K562 (cell line): ENCODE measurements around the gene RSPH6A. TPM values are rescaled to one million over a fixed set of nuclear protein-coding genes. Genes with fewer than 3 reads are reported as not detected.
A peak's percentile ranks its signal among the peaks of the same experiment; 100 is the strongest.

Source experiments
- COPS2 ChIP-seq: fragments of 450-650 bp; conservative IDR thresholded peaks from 2 replicates; pipeline ENCODE4 v1.6.1; 2016; ENCODE audit warnings: mild to moderate bottlenecking, moderate library complexity
- DPF2 ChIP-seq: fragments of 450-650 bp; IDR thresholded peaks from 2 replicates; pipeline ENCODE4 v1.6.1; 2016
- ETS1 ChIP-seq: conservative IDR thresholded peaks from 2 replicates; pipeline ENCODE4 v1.6.1; 2011; ENCODE audit warnings: low read depth, mild to moderate bottlenecking, low read length; ENCODE audit not compliant: control insufficient read depth
- GTF2E2 ChIP-seq: fragments of 200-800 bp; sonication (Bioruptor generic); IDR thresholded peaks from 2 replicates; pipeline ENCODE4 v1.6.1; 2016; ENCODE audit warnings: missing genetic modification characterization, missing compliant biosample characterization
- HDAC1 ChIP-seq, 2 experiments: fragments of 450-650 bp; IDR thresholded peaks; 2 replicates each; pipeline ENCODE4 v1.6.1; 2016 to 2017; ENCODE audit warnings: inconsistent platforms in 1 of 2, mild to moderate bottlenecking in 1 of 2, moderate library complexity in 1 of 2
- NR3C1 ChIP-seq: sonication (generic); formaldehyde crosslinking; IDR thresholded peaks from 2 replicates; pipeline ENCODE4 v1.8.1; 2022; ENCODE audit warnings: missing genetic modification reagents
- PRPF4 ChIP-seq: fragments of 200-400 bp; formaldehyde crosslinking; IDR thresholded peaks from one replicate; pipeline ENCODE4 v1.6.1; 2017; ENCODE audit warnings: low read length, low read depth, mild to moderate bottlenecking; ENCODE audit not compliant: insufficient read depth, poor library complexity, severe bottlenecking
- PTBP1 ChIP-seq: fragments of 200-400 bp; formaldehyde crosslinking; IDR thresholded peaks from 2 replicates; pipeline ENCODE4 v1.6.1; 2017; ENCODE audit warnings: low read depth, low read length
- TRIM28 ChIP-seq: fragments of 450-650 bp; IDR thresholded peaks from 2 replicates; pipeline ENCODE4 v1.6.1; 2017
- ZC3H8 ChIP-seq: fragments of 450-650 bp; IDR thresholded peaks from 2 replicates; pipeline ENCODE4 v1.6.1; 2017
- ZMIZ1 ChIP-seq, 2 experiments: fragments of 150-350 bp in 1 of 2; IDR thresholded peaks; 2 replicates each; pipeline ENCODE4 v1.6.1; 2012 to 2016; ENCODE audit warnings: low read depth in 2 of 2, low read length in 2 of 2, mild to moderate bottlenecking in 1 of 2, moderate library complexity in 1 of 2
- ZNF282 ChIP-seq: sonication (generic); formaldehyde crosslinking; IDR thresholded peaks from 2 replicates; pipeline ENCODE4 v1.8.1; 2023; ENCODE audit warnings: missing genetic modification reagents
- ZNF707 ChIP-seq: fragments of 250-450 bp; sonication (Bioruptor Pico); conservative IDR thresholded peaks from 2 replicates; pipeline ENCODE4 v1.8.0; 2022; ENCODE audit warnings: inconsistent platforms, mild to moderate bottlenecking, moderate library complexity
- polyA plus RNA-seq, 8 experiments: library from polyadenylated mRNA; depleted of rRNA in 4 of 8; stranded (reverse) in 5 of 8; unstranded in 3 of 8; fragments of >200 nt; fragmentation: Nextera tagmentation in 2 of 8; fragmentation: Illumina TruSeq in 1 of 8; extraction: Ambion mirVana in 2 of 8; extraction: Trizol in 1 of 8; gene quantifications; 2 replicates each; pipeline versions ENCODE4 v1.2.1 to v1.2.3, GENCODE V29; 2011 to 2014; ENCODE audit warnings: inconsistent platforms in 1 of 8, missing spikeins in 1 of 8
- total RNA-seq, 7 experiments: library from RNA; depleted of rRNA in 6 of 7; stranded (reverse); fragments of >200 nt in 6 of 7; fragmentation: Illumina TruSeq in 2 of 7; extraction: Trizol in 2 of 7; gene quantifications; 2 replicates each; pipeline versions ENCODE4 v1.2.1 to v1.2.3, GENCODE V29; 2011 to 2021; ENCODE audit warnings: low replicate concordance in 1 of 7
- TF ChIP-seq, protein P1 (sequence below): fragments of 450-650 bp; conservative IDR thresholded peaks from 2 replicates; pipeline ENCODE4 v1.6.1; 2016; ENCODE audit warnings: missing genetic modification characterization, low read depth, mild to moderate bottlenecking, control low read depth, missing compliant biosample characterization
- TF ChIP-seq, protein P2 (sequence below), 3 experiments: IDR thresholded peaks in 2 of 3; conservative IDR thresholded peaks in 1 of 3; 2 replicates each; pipeline ENCODE4 v1.5.1; 2011 to 2012; ENCODE audit warnings: low read length in 3 of 3, mild to moderate bottlenecking in 3 of 3, control low read depth in 2 of 3, improper control_type of control experiment in 1 of 3, inconsistent platforms in 1 of 3, low read depth in 1 of 3, mixed read lengths in 1 of 3, moderate library complexity in 1 of 3; ENCODE audit not compliant: insufficient read depth in 2 of 3

RSPH6A gene
- total and polyA plus RNA-seq, 9 of the 15 experiments (the other 6 are each of a cell fraction or from before 2014, with no cell fraction given): 0.03 to 0.15 (median 0.07) TPM; not detected in 5

DNA sequence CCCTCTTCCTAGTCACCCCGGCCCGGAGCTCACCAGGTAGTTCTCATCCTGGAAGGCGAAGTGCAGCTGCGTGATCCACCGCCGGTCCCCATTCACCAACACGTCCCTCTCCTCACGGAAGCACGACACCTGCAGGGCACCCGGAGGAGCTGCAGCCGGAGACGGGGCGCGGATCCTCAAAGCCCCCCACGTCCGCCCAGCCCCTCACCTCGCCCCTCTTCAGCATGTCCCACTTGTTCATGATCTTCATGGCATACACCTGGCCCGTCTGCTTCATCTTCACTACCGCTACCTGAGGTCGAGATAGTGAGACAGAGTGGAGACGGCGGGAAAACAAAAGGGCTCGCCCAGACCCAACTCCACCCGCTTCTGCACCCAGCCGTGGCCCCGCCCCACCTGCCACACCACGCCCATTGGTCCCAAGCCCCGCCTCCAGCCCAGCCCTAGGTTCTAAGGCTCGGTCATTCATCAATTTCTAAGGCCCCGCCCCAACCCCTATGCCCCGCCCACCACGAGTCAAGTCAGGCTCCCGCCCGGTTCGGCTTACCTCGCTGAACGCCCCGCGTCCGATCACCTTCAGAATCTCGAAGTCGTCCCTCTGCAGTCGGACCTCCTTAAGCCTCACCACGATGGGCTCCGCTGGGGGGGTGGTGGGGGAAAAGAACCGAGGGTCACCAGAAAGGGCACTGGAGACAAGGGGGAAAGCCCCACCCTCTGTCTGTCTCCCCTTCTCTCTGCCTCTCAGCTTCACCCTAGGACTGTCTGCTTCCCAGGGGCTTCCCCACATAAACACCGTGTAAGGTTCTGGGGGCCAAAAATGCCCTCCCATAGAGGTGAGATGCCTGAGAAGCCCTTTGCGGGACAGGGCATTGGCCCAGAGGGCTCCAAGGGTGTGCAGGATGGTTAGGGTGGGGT is 35.6 kb downstream of the RSPH6A start (continued):
- TF ChIP-seq, protein P1, sequence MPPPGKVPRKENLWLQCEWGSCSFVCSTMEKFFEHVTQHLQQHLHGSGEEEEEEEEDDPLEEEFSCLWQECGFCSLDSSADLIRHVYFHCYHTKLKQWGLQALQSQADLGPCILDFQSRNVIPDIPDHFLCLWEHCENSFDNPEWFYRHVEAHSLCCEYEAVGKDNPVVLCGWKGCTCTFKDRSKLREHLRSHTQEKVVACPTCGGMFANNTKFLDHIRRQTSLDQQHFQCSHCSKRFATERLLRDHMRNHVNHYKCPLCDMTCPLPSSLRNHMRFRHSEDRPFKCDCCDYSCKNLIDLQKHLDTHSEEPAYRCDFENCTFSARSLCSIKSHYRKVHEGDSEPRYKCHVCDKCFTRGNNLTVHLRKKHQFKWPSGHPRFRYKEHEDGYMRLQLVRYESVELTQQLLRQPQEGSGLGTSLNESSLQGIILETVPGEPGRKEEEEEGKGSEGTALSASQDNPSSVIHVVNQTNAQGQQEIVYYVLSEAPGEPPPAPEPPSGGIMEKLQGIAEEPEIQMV (tag): no peak
- TF ChIP-seq PTBP1 (0 out of 2 replicates have a peak, but pooled peaks have one; percentile 30), PRPF4 (no peak), NR3C1 (CRISPR knock-in tag) (no peak), ZMIZ1 (IDR thresholded peaks at IDR 0.05; ENCODE audit: low read depth in 2 of 2, low read length in 2 of 2) (no peak), TRIM28 (0 out of 2 replicates have a peak, but pooled peaks have one; percentile 23), ZC3H8 (no peak), ZNF707 (CRISPR knock-in tag) (no peak), ZNF282 (CRISPR knock-in tag) (no peak), GTF2E2 (tag) (no peak), HDAC1 (IDR thresholded peaks at IDR 0.05) (peak in 1 of 2 experiments; percentile 71; a peak in 2 of 4 replicates), DPF2 (no peak; the same call in 1 of the 2 replicates), ETS1 (no peak), COPS2 (no peak)
- TF ChIP-seq, protein P2, sequence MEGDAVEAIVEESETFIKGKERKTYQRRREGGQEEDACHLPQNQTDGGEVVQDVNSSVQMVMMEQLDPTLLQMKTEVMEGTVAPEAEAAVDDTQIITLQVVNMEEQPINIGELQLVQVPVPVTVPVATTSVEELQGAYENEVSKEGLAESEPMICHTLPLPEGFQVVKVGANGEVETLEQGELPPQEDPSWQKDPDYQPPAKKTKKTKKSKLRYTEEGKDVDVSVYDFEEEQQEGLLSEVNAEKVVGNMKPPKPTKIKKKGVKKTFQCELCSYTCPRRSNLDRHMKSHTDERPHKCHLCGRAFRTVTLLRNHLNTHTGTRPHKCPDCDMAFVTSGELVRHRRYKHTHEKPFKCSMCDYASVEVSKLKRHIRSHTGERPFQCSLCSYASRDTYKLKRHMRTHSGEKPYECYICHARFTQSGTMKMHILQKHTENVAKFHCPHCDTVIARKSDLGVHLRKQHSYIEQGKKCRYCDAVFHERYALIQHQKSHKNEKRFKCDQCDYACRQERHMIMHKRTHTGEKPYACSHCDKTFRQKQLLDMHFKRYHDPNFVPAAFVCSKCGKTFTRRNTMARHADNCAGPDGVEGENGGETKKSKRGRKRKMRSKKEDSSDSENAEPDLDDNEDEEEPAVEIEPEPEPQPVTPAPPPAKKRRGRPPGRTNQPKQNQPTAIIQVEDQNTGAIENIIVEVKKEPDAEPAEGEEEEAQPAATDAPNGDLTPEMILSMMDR (IDR thresholded peaks at IDR 0.05 in 2 of 3, conservative IDR thresholded peaks at IDR 0.05 in 1 of 3; ENCODE audit: insufficient read depth in 2 of 3, low read depth in 1 of 3, low read length in 3 of 3): peak; percentile 77 to 89 (median 87)
